ENCODE data around the gene PPFIA4. TPM values are rescaled to one million over a fixed set of nuclear protein-coding genes. Genes with fewer than 3 reads are reported as not detected.

Gene PPFIA4
- total RNA-seq, 1 experiment from 2014 or later = 3.0 TPM

- DNase-seq (ENCODE audit: low spot score) = no peak
- intact Hi-C loops (cut with micrococcal nuclease; ENCODE audit: unreplicated experiment) = no loop called here
- H3K27ac ChIP-seq (ENCODE audit: low read depth, low read length, poor library complexity, severe bottlenecking) = no peak overlapping the region
- H3K9me3 ChIP-seq (ENCODE audit: low read depth, low read length, poor library complexity, severe bottlenecking) = no peaks in the 10 kb centered on the region
- no peaks in the 10 kb centered on the region for H3K4me1 ChIP-seq (ENCODE audit: insufficient read depth, low read length, poor library complexity, severe bottlenecking)
- no peaks in the 10 kb centered on the region for H3K36me3 ChIP-seq (ENCODE audit: insufficient read depth, low read length, poor library complexity, severe bottlenecking)
- no peaks in the 10 kb centered on the region for H3K27me3 ChIP-seq (replicated peaks; ENCODE audit: insufficient read depth, low read depth, low read length, poor library complexity)
- no TSS peak for BruUV-seq (replicated peaks)
- ChIA-PET CTCF (no interaction called here), POLR2A (ENCODE audit: low non-redundant PET) (no interaction called here)
- no peak overlapping the region for H3K4me3 ChIP-seq (ENCODE audit: low read depth, low read length, poor library complexity, severe bottlenecking)
- TF ChIP-seq CTCF (conservative IDR thresholded peaks at IDR 0.05; ENCODE audit: low read depth, low read length) (no peak), EZH2 (IDR thresholded peaks at IDR 0.05; ENCODE audit: borderline replicate concordance, low read depth, low read length, poor library complexity, severe bottlenecking) (no peak)
Observed at GRCh38 chr1:203060115-203060514, 33.8 kb downstream of the PPFIA4 start.

- intact Hi-C loops (cut with micrococcal nuclease; ENCODE audit: unreplicated experiment) = no loop called here
- H3K4me3 ChIP-seq (ENCODE audit: low read depth, low read length, poor library complexity, severe bottlenecking) = no peak overlapping the region
- BruUV-seq (replicated peaks) = no TSS peak
- no peak overlapping the region for H3K27ac ChIP-seq (ENCODE audit: low read depth, low read length, poor library complexity, severe bottlenecking)
- H3K36me3 ChIP-seq (ENCODE audit: insufficient read depth, low read length, poor library complexity, severe bottlenecking) = no peaks in the 10 kb centered on the region
- H3K9me3 ChIP-seq (ENCODE audit: low read depth, low read length, poor library complexity, severe bottlenecking) = no peaks in the 10 kb centered on the region
- ChIA-PET CTCF (no interaction called here), POLR2A (ENCODE audit: low non-redundant PET) (no interaction called here)
- TF ChIP-seq CTCF (conservative IDR thresholded peaks at IDR 0.05; ENCODE audit: low read depth, low read length) (no peak), EZH2 (IDR thresholded peaks at IDR 0.05; ENCODE audit: borderline replicate concordance, low read depth, low read length, poor library complexity, severe bottlenecking) (no peak)
- DNase-seq (ENCODE audit: low spot score) = no peak
- H3K4me1 ChIP-seq (ENCODE audit: insufficient read depth, low read length, poor library complexity, severe bottlenecking) = no peaks in the 10 kb centered on the region
- no peaks in the 10 kb centered on the region for H3K27me3 ChIP-seq (replicated peaks; ENCODE audit: insufficient read depth, low read depth, low read length, poor library complexity)
Observed at GRCh38 chr1:203063287-203063686, 37.0 kb downstream of the PPFIA4 start.

- CTCF ChIA-PET = interaction anchor here (0.6 to 1.2 kb wide), 2 partner anchors 13 to 208 kb away, joined by 3 to 4 read pairs; no protein-coding TSS in a partner anchor
- POLR2A ChIA-PET (ENCODE audit: low non-redundant PET) = no interaction called here
Observed at GRCh38 chr1:203065191-203065590, 38.9 kb downstream of the PPFIA4 start.

More at GRCh38 chr1:203065191-203065590, 38.9 kb downstream of the PPFIA4 start:
- TF ChIP-seq EZH2 (IDR thresholded peaks at IDR 0.05; ENCODE audit: borderline replicate concordance, low read depth, low read length, poor library complexity, severe bottlenecking) (no peak), CTCF (conservative IDR thresholded peaks at IDR 0.05; ENCODE audit: low read depth, low read length) (no peak)
- no TSS peak for BruUV-seq (replicated peaks)
- H3K27ac ChIP-seq (ENCODE audit: low read depth, low read length, poor library complexity, severe bottlenecking) = no peak overlapping the region
- no peak for DNase-seq (ENCODE audit: low spot score)
- intact Hi-C loops (cut with micrococcal nuclease; ENCODE audit: unreplicated experiment) = no loop called here
- H3K4me3 ChIP-seq (ENCODE audit: low read depth, low read length, poor library complexity, severe bottlenecking) = no peak overlapping the region
- no peaks in the 10 kb centered on the region for H3K9me3 ChIP-seq (ENCODE audit: low read depth, low read length, poor library complexity, severe bottlenecking)
- no peaks in the 10 kb centered on the region for H3K4me1 ChIP-seq (ENCODE audit: insufficient read depth, low read length, poor library complexity, severe bottlenecking)
- no peaks in the 10 kb centered on the region for H3K27me3 ChIP-seq (replicated peaks; ENCODE audit: insufficient read depth, low read depth, low read length, poor library complexity)
- H3K36me3 ChIP-seq (ENCODE audit: insufficient read depth, low read length, poor library complexity, severe bottlenecking) = no peaks in the 10 kb centered on the region

Data from A673 (cell line).